Endothelial cell of umbilical vein (primary cell): ENCODE results near the gene MTR. TPM values are rescaled to one million over a fixed set of nuclear protein-coding genes. Genes with fewer than 3 reads are reported as not detected.

Source experiments
- BruUV-seq: library from RNA; stranded (reverse); fragments of 400-500 nt; replicated peaks from 2 replicates; lab custom pipeline; 2021; lab: Mats Ljungman, UMichigan
- CTCF ChIA-PET: fragments of 300-600, 350-600 bp; sonication (Branson Sonifier 250); formaldehyde crosslinking; loops from one replicate; lab custom pipeline; 2021; ENCODE audit warnings: antibody characterized with exemption, inconsistent platforms; lab: Charles Lee
- POLR2A ChIA-PET: fragments of 300-600, 350-600 bp; sonication (Branson Sonifier 250); formaldehyde crosslinking; loops from one replicate; lab custom pipeline; 2021; ENCODE audit warnings: antibody characterized with exemption, inconsistent platforms; lab: Charles Lee
- DNase-seq: peaks from one replicate; pipeline ENCODE4 v3.0.0-alpha.2; 2011; ENCODE audit warnings: low read depth, low spot score
- FAIRE-seq: peaks from 2 replicates; lab custom pipeline; 2011; peaks lifted over from hg19 to GRCh38; lab: Jason Lieb, UNC
- H2AFZ ChIP-seq: 2 replicates; pipeline ENCODE4 v1.6.0; 2012; ENCODE audit warnings: low read depth, low read length, control low read depth, inconsistent platforms
- H3K27ac ChIP-seq: 2 replicates; pipeline ENCODE4 v1.5.1; 2011; ENCODE audit warnings: low read depth, mild to moderate bottlenecking, control low read depth, low read length, moderate library complexity; ENCODE audit not compliant: insufficient read depth
- H3K27me3 ChIP-seq, 2 experiments: 2 replicates each; pipeline versions ENCODE4 v1.6.0 to v1.6.1; 2011; ENCODE audit warnings: low read length in 2 of 2, mixed read lengths in 1 of 2; ENCODE audit not compliant: control insufficient read depth in 2 of 2, insufficient read depth in 2 of 2
- H3K36me3 ChIP-seq, 2 experiments: 2 replicates in 1 of 2; 3 replicates in 1 of 2; pipeline ENCODE4 v1.5.1; 2011; ENCODE audit warnings: low read length in 2 of 2, mild to moderate bottlenecking in 1 of 2, moderate library complexity in 1 of 2; ENCODE audit not compliant: control insufficient read depth in 2 of 2, insufficient read depth in 2 of 2; ENCODE audit errors: extremely low read depth in 1 of 2
- H3K4me1 ChIP-seq: 3 replicates; pipeline ENCODE4 v1.5.1; 2011; ENCODE audit warnings: mild to moderate bottlenecking, low read length; ENCODE audit not compliant: control insufficient read depth, insufficient read depth; ENCODE audit errors: extremely low read depth
- H3K4me2 ChIP-seq: 2 replicates; pipeline ENCODE4 v1.6.1; 2011; ENCODE audit warnings: low read length, control low read depth, mixed read lengths; ENCODE audit not compliant: insufficient read depth
- H3K4me3 ChIP-seq, 3 experiments: fragments of 200-600 bp in 1 of 3; sonication (generic), shearing (Covaris generic) in 1 of 3; replicated peaks in 1 of 3; 2 replicates each; pipeline ENCODE4 v1.5.1; 2011 to 2016; ENCODE audit warnings: control low read depth in 3 of 3, low read length in 3 of 3, mild to moderate bottlenecking in 2 of 3, inconsistent platforms in 1 of 3, low read depth in 1 of 3, moderate library complexity in 1 of 3; ENCODE audit not compliant: insufficient read depth in 1 of 3
- H3K79me2 ChIP-seq: 2 replicates; pipeline ENCODE4 v1.6.0; 2012; ENCODE audit warnings: low read length, inconsistent platforms; ENCODE audit not compliant: control insufficient read depth, insufficient read depth
- H3K9ac ChIP-seq: replicated peaks from 2 replicates; pipeline ENCODE3; 2011; ENCODE audit warnings: low read length, control low read depth; ENCODE audit not compliant: insufficient read depth; ENCODE audit errors: extremely low read depth
- H3K9me1 ChIP-seq: replicated peaks from 3 replicates; pipeline ENCODE4 v1.6.0; 2011; ENCODE audit warnings: mild to moderate bottlenecking, low read length; ENCODE audit not compliant: control insufficient read depth, insufficient read depth; ENCODE audit errors: extremely low read depth
- H3K9me3 ChIP-seq: replicated peaks from 2 replicates; pipeline ENCODE4 v1.5.1; 2012; ENCODE audit warnings: low read length, inconsistent platforms; ENCODE audit not compliant: control insufficient read depth, insufficient read depth
- H4K20me1 ChIP-seq: replicated peaks from 2 replicates; pipeline ENCODE3; 2011; ENCODE audit warnings: mild to moderate bottlenecking, low read length; ENCODE audit not compliant: control insufficient read depth, insufficient read depth; ENCODE audit errors: extremely low read depth
- CTCF ChIP-seq, 2 donors: IDR thresholded peaks; 1 replicate in 1 of 2; 2 replicates in 1 of 2; pipeline ENCODE4 v1.5.1; 2011; ENCODE audit warnings: low read length in 2 of 2, mild to moderate bottlenecking in 2 of 2, moderate library complexity in 2 of 2, control low read depth in 1 of 2, inconsistent platforms in 1 of 2, low read depth in 1 of 2; ENCODE audit not compliant: insufficient read depth in 1 of 2; ENCODE audit errors: extremely low read depth in 1 of 2
- EZH2 ChIP-seq: IDR thresholded peaks from 2 replicates; pipeline ENCODE4 v1.6.1; 2012; ENCODE audit warnings: borderline replicate concordance, low read depth, mild to moderate bottlenecking, moderate library complexity, low read length, inconsistent platforms; ENCODE audit not compliant: severe bottlenecking
- FOS ChIP-seq: IDR thresholded peaks from 2 replicates; pipeline ENCODE4 v1.6.1; 2011; ENCODE audit warnings: mild to moderate bottlenecking, low read length, moderate library complexity, borderline replicate concordance; ENCODE audit not compliant: insufficient read depth
- GATA2 ChIP-seq: IDR thresholded peaks from 2 replicates; pipeline ENCODE4 v1.7.0; 2011; ENCODE audit warnings: low read depth, mild to moderate bottlenecking, moderate library complexity, mixed read lengths, low read length; ENCODE audit not compliant: insufficient read length, insufficient read depth
- JUN ChIP-seq: IDR thresholded peaks from 2 replicates; pipeline ENCODE4 v1.6.1; 2011; ENCODE audit warnings: borderline replicate concordance, low read depth; ENCODE audit not compliant: insufficient read length, insufficient read depth
- MAX ChIP-seq: IDR thresholded peaks from 2 replicates; pipeline ENCODE4 v1.6.1; 2011; ENCODE audit not compliant: insufficient read depth, insufficient read length
- MYC ChIP-seq: IDR thresholded peaks from one replicate; pipeline ENCODE4 v1.6.1; 2011; ENCODE audit warnings: mild to moderate bottlenecking, low read depth, low read length
- POLR2A ChIP-seq: IDR thresholded peaks from 2 replicates; pipeline ENCODE4 v1.6.1; 2012; ENCODE audit warnings: low read depth, mild to moderate bottlenecking, control low read depth, low read length
- POLR2AphosphoS5 ChIP-seq: IDR thresholded peaks from 2 replicates; pipeline ENCODE4 v1.6.1; 2012; ENCODE audit warnings: low read depth, mild to moderate bottlenecking, control low read depth, low read length, moderate library complexity; ENCODE audit not compliant: insufficient read depth
- dilution Hi-C: fragments of 300-500 bp; cut with MboI; formaldehyde crosslinking; loops from one replicate; pipeline ENCODE4 v1.15.0; 2019; ENCODE audit warnings: low sequenced_read_pairs; ENCODE audit not compliant: extremely low pct_ligation_motif_present
- intact Hi-C: fragments of 100-400 bp; cut with micrococcal nuclease; formaldehyde crosslinking; loops from one replicate; pipeline ENCODE4 v1.10.0; 2022
- polyA plus RNA-seq, 4 experiments: library from polyadenylated mRNA; depleted of rRNA in 3 of 4; stranded (reverse) in 3 of 4; unstranded in 1 of 4; fragments of >200 nt; gene quantifications; 2 replicates each; pipeline versions ENCODE4 v1.2.1 to v1.2.3, GENCODE V29; 2011 to 2012; ENCODE audit warnings: missing spikeins in 1 of 4
- total RNA-seq: library from RNA; stranded (reverse); gene quantifications from 2 replicates; pipeline ENCODE4 v1.2.3, GENCODE V29; 2021

The MTR gene
- total and polyA plus RNA-seq, 2 donors (not counting 3 experiments of a cell fraction or from before 2014, with no cell fraction given), result 6.7 to 45.2 TPM

- dilution Hi-C loops (no loop called here), intact Hi-C loops (no loop called here)
- Histone ChIP-seq H3K4me2 (no peak overlapping the region), H3K27me3 (no peaks in the 10 kb centered on the region), H3K79me2 (no peaks in the 10 kb centered on the region), H3K4me3 (no peak overlapping the region), H4K20me1 (no peaks in the 10 kb centered on the region), H3K4me1 (no peaks in the 10 kb centered on the region), H2AFZ (no peak overlapping the region), H3K9ac (no peak overlapping the region), H3K36me3 (peaks cover 10 to 13% of the 10 kb centered on the region in 2 experiments), H3K9me1 (no peaks in the 10 kb centered on the region), H3K9me3 (no peaks in the 10 kb centered on the region), H3K27ac (no peak overlapping the region)
- FAIRE-seq (no peak), DNase-seq (no peak)
- no peak for TF ChIP-seq EZH2
- TF ChIP-seq GATA2, result no peak
- ChIA-PET CTCF (no interaction called here), POLR2A (no interaction called here)
- no TSS peak for BruUV-seq
These were observed 28.5 kb downstream of the MTR start for GRCh38 chr1:236823559-236823958.

- FAIRE-seq, result no peak
- no peaks in the 10 kb centered on the region for H3K9me3 ChIP-seq
- H3K4me3 ChIP-seq, result no peak overlapping the region
- H3K36me3 ChIP-seq, result peaks cover 21 to 28% of the 10 kb centered on the region in 2 experiments
- no peak overlapping the region for H2AFZ ChIP-seq
- no peaks in the 10 kb centered on the region for H3K27me3 ChIP-seq
- no peak overlapping the region for H3K4me2 ChIP-seq
- H3K4me1 ChIP-seq, result no peaks in the 10 kb centered on the region
- dilution Hi-C loops, result no loop called here
- no peak overlapping the region for H3K9ac ChIP-seq
- no peaks in the 10 kb centered on the region for H3K9me1 ChIP-seq
- BruUV-seq, result no TSS peak
- POLR2A ChIA-PET, result no interaction called here
- intact Hi-C loops, result no loop called here
- CTCF ChIA-PET, result interaction anchor here (1.1 kb wide), 1 partner anchor 9 kb away, joined by 3 read pairs; no protein-coding TSS in a partner anchor
- TF ChIP-seq POLR2AphosphoS5 (no peak), MAX (no peak), MYC (no peak), EZH2 (no peak), POLR2A (no peak), GATA2 (no peak), JUN (no peak), FOS (no peak), CTCF (IDR thresholded peaks at IDR 0.05; ENCODE audit: extremely low read depth in 1 of 2, insufficient read depth in 1 of 2, low read depth in 1 of 2, low read length in 2 of 2) (no peak)
- no peak overlapping the region for H3K27ac ChIP-seq
- no peaks in the 10 kb centered on the region for H3K79me2 ChIP-seq
- no peaks in the 10 kb centered on the region for H4K20me1 ChIP-seq
- no peak for DNase-seq
These were observed 34.0 kb downstream of the MTR start for GRCh38 chr1:236829085-236829484.
